Neural progenitor cell (in vitro differentiated cells): Measurements from ENCODE around the gene PCDH15. TPM values are rescaled to one million over a fixed set of nuclear protein-coding genes. Genes with fewer than 3 reads are reported as not detected.

Experiments
- DNase-seq: peaks from one replicate; pipeline ENCODE4 v3.0.0-alpha.2; 2016; ENCODE audit warnings: low spot score
- H2AFZ ChIP-seq: fragments of 200-600 bp; sonication (generic); replicated peaks from 2 replicates; pipeline ENCODE4 v1.6.1; 2016; ENCODE audit warnings: antibody characterized with exemption
- H3F3A ChIP-seq: fragments of 200-600 bp; sonication (generic); 2 replicates; pipeline ENCODE4 v1.6.1; 2016; ENCODE audit warnings: antibody characterized with exemption, low read depth
- H3K27ac ChIP-seq: fragments of 200-600 bp; sonication (generic); 2 replicates; pipeline ENCODE4 v1.5.1; 2016; ENCODE audit warnings: mild to moderate bottlenecking
- H3K27me3 ChIP-seq: fragments of 200-600 bp; sonication (generic); 2 replicates; pipeline ENCODE4 v1.6.1; 2016; ENCODE audit warnings: mild to moderate bottlenecking, moderate library complexity
- H3K36me3 ChIP-seq: fragments of 200-600 bp; sonication (generic); 2 replicates; pipeline ENCODE4 v1.5.1; 2016
- H3K4me1 ChIP-seq: fragments of 200-600 bp; sonication (generic); 2 replicates; pipeline ENCODE4 v1.6.1; 2016; ENCODE audit warnings: mixed run types
- H3K4me2 ChIP-seq: fragments of 200-600 bp; sonication (generic); 2 replicates; pipeline ENCODE4 v1.6.1; 2016
- H3K4me3 ChIP-seq: fragments of 200-600 bp; sonication (generic); 2 replicates; pipeline ENCODE4 v1.5.1; 2016
- H3K79me2 ChIP-seq: fragments of 200-600 bp; sonication (generic); 2 replicates; pipeline ENCODE4 v1.6.1; 2016; ENCODE audit warnings: low read depth
- H3K9ac ChIP-seq: fragments of 200-600 bp; sonication (generic); 2 replicates; pipeline ENCODE4 v1.6.1; 2016
- H3K9me3 ChIP-seq: fragments of 200-600 bp; sonication (generic); 2 replicates; pipeline ENCODE4 v1.5.1; 2016; ENCODE audit warnings: low read depth
- H4K20me1 ChIP-seq: fragments of 200-600 bp; sonication (generic); 2 replicates; pipeline ENCODE4 v1.6.1; 2016; ENCODE audit warnings: low read depth
- H3K27ac Mint-ChIP-seq: 3 replicates; pipeline ENCODE4 v1.8.0; 2021; ENCODE audit warnings: mixed read lengths
- H3K27me3 Mint-ChIP-seq: 2 replicates; pipeline ENCODE4 v1.8.0; 2022; ENCODE audit warnings: low read depth, mild to moderate bottlenecking, inconsistent platforms, moderate library complexity, mixed read lengths; ENCODE audit not compliant: insufficient read depth
- H3K36me3 Mint-ChIP-seq: 3 replicates; pipeline ENCODE4 v1.8.0; 2021; ENCODE audit warnings: mixed read lengths
- H3K4me1 Mint-ChIP-seq: 3 replicates; pipeline ENCODE4 v1.8.0; 2021; ENCODE audit warnings: mixed read lengths
- H3K4me3 Mint-ChIP-seq: 3 replicates; pipeline ENCODE4 v1.8.0; 2021; ENCODE audit warnings: mild to moderate bottlenecking, moderate library complexity, mixed read lengths
- H3K9me3 Mint-ChIP-seq: 3 replicates; pipeline ENCODE4 v1.8.0; 2020; ENCODE audit warnings: mixed read lengths
- CTCF ChIP-seq: fragments of 200-600 bp; sonication (generic); IDR thresholded peaks from 2 replicates; pipeline ENCODE4 v1.5.1; 2017; ENCODE audit warnings: antibody characterized with exemption, mild to moderate bottlenecking
- EZH2 ChIP-seq: fragments of 200-600 bp; sonication (generic); IDR thresholded peaks from 2 replicates; pipeline ENCODE4 v1.6.1; 2017; ENCODE audit warnings: antibody characterized with exemption, mild to moderate bottlenecking, moderate library complexity
- EZH2phosphoT487 ChIP-seq: fragments of 200-600 bp; sonication (generic); IDR thresholded peaks from 2 replicates; pipeline ENCODE4 v1.6.1; 2017; ENCODE audit warnings: antibody characterized with exemption
- total RNA-seq: library from RNA; depleted of rRNA; stranded (reverse); fragments of >200 nt; gene quantifications from 2 replicates; pipeline ENCODE4 v1.2.3, GENCODE V29; 2015; ENCODE audit warnings: low replicate concordance

PCDH15 gene
- total RNA-seq, 1 donor from 2014 or later = 0.17 TPM

DNA sequence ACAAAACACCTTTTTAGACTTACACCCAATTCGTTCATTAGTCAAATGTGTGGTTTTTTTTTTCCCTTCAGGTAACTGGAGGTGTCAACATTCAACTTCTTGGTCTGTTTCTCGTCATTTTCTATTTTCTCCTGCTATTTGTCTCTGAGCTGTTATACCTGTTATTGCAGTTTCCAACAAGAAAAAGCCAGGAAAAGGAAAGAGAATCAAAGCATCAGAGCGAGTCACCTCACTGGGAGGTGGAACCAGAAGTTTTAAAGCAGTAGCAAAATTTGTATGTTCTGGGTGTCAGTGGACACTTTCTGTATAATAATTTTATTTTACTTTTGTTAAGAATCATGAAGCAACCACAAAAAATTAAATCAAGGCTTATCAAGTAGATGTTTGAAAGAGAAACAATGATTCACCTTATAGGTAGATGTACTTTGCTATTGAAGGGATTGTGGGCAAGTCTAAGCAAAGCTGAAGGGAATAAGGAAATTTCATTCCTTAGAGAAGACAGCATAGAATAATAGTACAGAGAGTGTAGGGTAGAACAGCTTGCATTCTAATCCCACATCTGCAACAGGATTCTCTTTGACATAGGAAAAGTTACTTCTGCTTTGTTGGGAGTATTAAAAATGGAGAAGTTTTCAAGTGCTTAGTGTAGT is 675.8 kb downstream of the PCDH15 start:
- no peaks in the 10 kb centered on the region for H3K36me3 Mint-ChIP-seq
- no peaks in the 10 kb centered on the region for H3K9me3 Mint-ChIP-seq
- Histone ChIP-seq H3K27ac (no peak overlapping the region), H3K4me2 (no peak overlapping the region), H4K20me1 (no peaks in the 10 kb centered on the region), H3K27me3 (no peaks in the 10 kb centered on the region), H3F3A (no peaks in the 10 kb centered on the region), H3K9me3 (no peaks in the 10 kb centered on the region), H3K4me1 (no peaks in the 10 kb centered on the region), H3K79me2 (no peaks in the 10 kb centered on the region), H2AFZ (no peak overlapping the region), H3K9ac (no peak overlapping the region), H3K4me3 (no peak overlapping the region), H3K36me3 (no peaks in the 10 kb centered on the region)
- no peak overlapping the region for H3K27ac Mint-ChIP-seq
- H3K4me1 Mint-ChIP-seq = no peaks in the 10 kb centered on the region
- H3K27me3 Mint-ChIP-seq = no peaks in the 10 kb centered on the region
- TF ChIP-seq CTCF = no peak
- TF ChIP-seq EZH2 = no peak
- TF ChIP-seq EZH2phosphoT487 = no peak
- no peak overlapping the region for H3K4me3 Mint-ChIP-seq
- no peak for DNase-seq

GRCh38 chr10:54124209-54124885 is 676.7 kb downstream of the PCDH15 start:
- Histone ChIP-seq H3K4me1 (no peaks in the 10 kb centered on the region), H2AFZ (no peak overlapping the region), H3K9me3 (no peaks in the 10 kb centered on the region), H3K4me3 (no peak overlapping the region), H3K79me2 (no peaks in the 10 kb centered on the region), H3K4me2 (no peak overlapping the region), H3K36me3 (no peaks in the 10 kb centered on the region), H3F3A (no peaks in the 10 kb centered on the region), H3K9ac (no peak overlapping the region), H3K27ac (no peak overlapping the region), H4K20me1 (no peaks in the 10 kb centered on the region), H3K27me3 (no peaks in the 10 kb centered on the region)
- H3K4me1 Mint-ChIP-seq = no peaks in the 10 kb centered on the region
- no peaks in the 10 kb centered on the region for H3K36me3 Mint-ChIP-seq
- no peak overlapping the region for H3K27ac Mint-ChIP-seq
- DNase-seq = no peak
- no peaks in the 10 kb centered on the region for H3K27me3 Mint-ChIP-seq
- no peaks in the 10 kb centered on the region for H3K9me3 Mint-ChIP-seq
- H3K4me3 Mint-ChIP-seq = no peak overlapping the region
- no peak for TF ChIP-seq EZH2
- no peak for TF ChIP-seq CTCF
- TF ChIP-seq EZH2phosphoT487 = no peak

DNA sequence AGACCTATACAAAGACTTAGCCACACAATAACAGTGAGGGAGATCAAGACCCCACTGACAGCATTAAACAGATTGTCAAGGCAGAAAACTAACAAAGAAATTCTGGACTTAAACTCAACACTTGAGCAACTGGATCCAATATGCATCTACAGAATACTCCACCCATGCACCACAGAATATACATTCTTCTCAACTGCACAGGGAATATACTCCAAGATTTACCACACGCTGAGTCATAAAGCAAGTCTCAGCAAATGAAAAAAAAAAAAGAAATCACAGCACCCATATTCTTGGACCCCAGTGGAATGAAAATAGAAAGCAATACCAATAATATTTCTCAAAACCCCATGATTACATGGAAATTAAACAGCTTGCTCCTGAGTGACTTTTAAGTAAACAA is 680.2 kb downstream of the PCDH15 start:
- Histone ChIP-seq H3K27ac (no peak overlapping the region), H3K4me2 (no peak overlapping the region), H2AFZ (no peak overlapping the region), H3K79me2 (no peaks in the 10 kb centered on the region), H3K27me3 (no peaks in the 10 kb centered on the region), H3F3A (no peaks in the 10 kb centered on the region), H3K9me3 (no peaks in the 10 kb centered on the region), H3K9ac (no peak overlapping the region), H4K20me1 (no peaks in the 10 kb centered on the region), H3K4me1 (no peaks in the 10 kb centered on the region), H3K4me3 (no peak overlapping the region), H3K36me3 (no peaks in the 10 kb centered on the region)
- Mint-ChIP-seq H3K9me3 (peaks cover 5% of the 10 kb centered on the region), H3K36me3 (no peaks in the 10 kb centered on the region), H3K27me3 (peaks cover 2% of the 10 kb centered on the region), H3K4me3 (no peak overlapping the region), H3K4me1 (no peaks in the 10 kb centered on the region), H3K27ac (no peak overlapping the region)
- DNase-seq = no peak
- TF ChIP-seq EZH2phosphoT487 (no peak), CTCF (no peak)
